Thoracic aorta (tissue), 2 donors: ENCODE data around the gene SMTNL1. TPM values are rescaled to one million over a fixed set of nuclear protein-coding genes. Genes with fewer than 3 reads are reported as not detected.
A peak's percentile ranks its signal among the peaks of the same experiment; 100 is the strongest.

Experiments used
- ATAC-seq: fragments of 150-250 bp; one replicate; pipeline ENCODE4 v1.8.0; 2017; ENCODE audit warnings: low read depth; ENCODE audit not compliant: insufficient number of reproducible peaks, low FRiP score
- DNase-seq: peaks from one replicate; pipeline ENCODE4 v3.0.0-alpha.2; 2020; ENCODE audit warnings: low spot score
- H3K27ac ChIP-seq, 2 donors: fragments of 200-600 bp; sonication (generic); 1 replicate in 1 of 2; 2 replicates in 1 of 2; pipeline ENCODE4 v1.5.1; 2016; ENCODE audit warnings: mild to moderate bottlenecking in 2 of 2, moderate library complexity in 2 of 2
- H3K27me3 ChIP-seq: fragments of 200-600 bp; sonication (generic); replicated peaks from 2 replicates; pipeline ENCODE4 v1.6.0; 2016; ENCODE audit warnings: mild to moderate bottlenecking; ENCODE audit not compliant: insufficient read depth
- H3K36me3 ChIP-seq: fragments of 200-600 bp; sonication (generic); one replicate; pipeline ENCODE4 v1.5.1; 2016
- H3K4me1 ChIP-seq, 2 donors: fragments of 200-600 bp; sonication (generic); 1 replicate in 1 of 2; 2 replicates in 1 of 2; pipeline versions ENCODE4 v1.5.1 to v1.6.0; 2016; ENCODE audit warnings: low read depth in 2 of 2, mild to moderate bottlenecking in 1 of 2; ENCODE audit not compliant: control insufficient read depth in 1 of 2
- H3K4me3 ChIP-seq: fragments of 200-600 bp; sonication (generic); 2 replicates; pipeline ENCODE4 v1.5.1; 2016; ENCODE audit warnings: mild to moderate bottlenecking
- H3K9me3 ChIP-seq: fragments of 200-600 bp; sonication (generic); 2 replicates; pipeline ENCODE4 v1.5.1; 2016
- CTCF ChIP-seq: fragments of 200-600 bp; sonication (generic); IDR thresholded peaks from one replicate; pipeline ENCODE4 v1.5.1; 2019; ENCODE audit warnings: antibody characterized with exemption
- total RNA-seq, 2 donors: library from RNA; depleted of rRNA; stranded (reverse); fragments of >200 nt; gene quantifications; one replicate each; pipeline versions ENCODE4 v1.1.0 to v1.2.3, GENCODE V29; 2016

SMTNL1 gene
- total RNA-seq, 2 donors from 2014 or later: not detected

- H3K27ac ChIP-seq: no peak overlapping the region
- H3K36me3 ChIP-seq: peaks cover 15% of the 10 kb centered on the region
- ATAC-seq: no peak
- H3K4me1 ChIP-seq: peaks cover 4 to 15% of the 10 kb centered on the region in 2 donors
- TF ChIP-seq CTCF: no peak
- no peak for DNase-seq
- H3K9me3 ChIP-seq: no peaks in the 10 kb centered on the region
- H3K4me3 ChIP-seq: no peak overlapping the region
- H3K27me3 ChIP-seq: no peaks in the 10 kb centered on the region
These were observed 25.2 kb downstream of the SMTNL1 start for GRCh38 chr11:57562596-57562995.

- Histone ChIP-seq H3K9me3 (no peaks in the 10 kb centered on the region), H3K27me3 (no peaks in the 10 kb centered on the region), H3K4me3 (peak overlapping the region; percentile 86), H3K4me1 (peaks cover 8 to 20% of the 10 kb centered on the region in 2 donors), H3K36me3 (no peaks in the 10 kb centered on the region), H3K27ac (peak overlapping the region; percentile 69 to 81)
- DNase-seq (no peak), ATAC-seq (no peak)
- no peak for TF ChIP-seq CTCF
These were observed 28.9 kb downstream of the SMTNL1 start for GRCh38 chr11:57566005-57566904.

GRCh38 chr11:57566905-57567514, 29.6 kb downstream of the SMTNL1 start:
- no peak for DNase-seq
- TF ChIP-seq CTCF: no peak
- ATAC-seq: no peak
- peak overlapping the region; percentile 40 to 81 for H3K27ac ChIP-seq
- H3K4me1 ChIP-seq: peaks cover 8 to 20% of the 10 kb centered on the region in 2 donors
- no peaks in the 10 kb centered on the region for H3K9me3 ChIP-seq
- H3K4me3 ChIP-seq: peak overlapping the region; percentile 86
- H3K27me3 ChIP-seq: no peaks in the 10 kb centered on the region
- H3K36me3 ChIP-seq: no peaks in the 10 kb centered on the region

GRCh38 chr11:57567515-57568329, 30.3 kb downstream of the SMTNL1 start, which contains the start of gene UBE2L6:
Gene UBE2L6, minus strand, starts transcription at chr11:57567672. Its CDS starts 61 bp downstream, at chr11:57567611.
- peak within 1 kb of the TSS; percentile 71 to 81 for H3K27ac ChIP-seq
- H3K27me3 ChIP-seq: no peaks in the 10 kb centered on the region
- ATAC-seq: peak; percentile 40
- no peaks in the 10 kb centered on the region for H3K9me3 ChIP-seq
- peak within 1 kb of the TSS; percentile 86 for H3K4me3 ChIP-seq
- peaks cover 8 to 20% of the 10 kb centered on the region in 2 donors for H3K4me1 ChIP-seq
- H3K36me3 ChIP-seq: no peaks in the 10 kb centered on the region
- TF ChIP-seq CTCF: no peak
- DNase-seq: peak; percentile 19
